ENCODE data around the gene PDGFB. TPM values are rescaled to one million over a fixed set of nuclear protein-coding genes. Genes with fewer than 3 reads are reported as not detected.

The PDGFB gene
- total and polyA plus RNA-seq, 2 experiments from 2014 or later = 2.2 to 8.0 TPM

DNA sequence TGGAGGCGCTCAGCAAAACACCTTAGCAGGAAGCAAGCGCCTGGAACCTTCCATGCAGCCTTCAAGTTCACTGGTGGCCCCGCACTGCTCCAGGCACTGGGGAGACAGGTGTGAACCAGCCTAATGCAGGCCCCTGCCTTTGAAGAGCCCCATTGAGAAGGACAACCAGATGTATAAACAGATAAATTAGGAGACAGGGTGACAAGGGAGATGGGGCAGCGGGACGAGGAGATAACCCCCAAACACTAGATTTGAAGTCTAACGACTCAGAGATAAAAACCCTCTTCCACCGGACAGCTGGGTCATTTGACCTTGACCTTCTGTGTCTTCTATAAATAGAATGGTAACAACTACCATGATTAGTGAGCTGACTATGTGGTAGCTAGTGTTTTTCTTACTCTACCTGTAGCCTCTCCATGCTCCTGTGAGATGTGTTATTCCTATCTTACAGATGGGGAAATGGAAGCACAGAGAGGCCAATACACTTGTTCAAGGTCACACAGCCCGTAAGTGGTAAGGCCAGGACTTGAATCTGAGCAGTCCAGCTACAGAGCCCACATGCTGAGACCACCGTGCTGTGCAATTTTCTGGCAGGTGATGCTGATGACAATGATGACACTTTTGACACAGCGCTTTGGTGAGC lies 2.0 kb upstream of the PDGFB start (continued):
- TF ChIP-seq CREB1 (CRISPR knock-in tag; IDR thresholded peaks at IDR 0.05; ENCODE audit: low read depth) (no peak), ETS1 (IDR thresholded peaks at IDR 0.05) (no peak)

DNA sequence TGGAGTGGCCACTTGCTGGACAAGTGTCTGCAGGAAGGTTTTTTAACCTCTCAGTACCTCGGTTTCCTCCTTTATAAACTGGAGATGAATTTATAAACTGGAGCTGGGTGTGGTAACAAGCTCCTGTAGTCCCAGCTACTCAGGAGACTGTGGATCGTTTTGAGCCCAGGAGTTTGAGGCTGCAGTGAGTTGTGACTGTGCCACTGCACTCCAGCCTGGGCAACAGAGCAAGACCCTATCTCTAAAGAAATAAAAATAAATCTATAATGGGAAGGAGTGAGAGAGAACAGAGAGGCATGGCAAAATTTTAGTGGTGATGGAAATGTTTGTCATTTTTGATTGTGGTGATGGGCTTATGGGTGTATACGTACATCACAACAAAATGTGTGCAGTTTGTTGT lies 1.4 kb upstream of the PDGFB start:
- Histone ChIP-seq H3K4me1 (ENCODE audit: insufficient read depth) (peaks cover 19% of the 10 kb centered on the region), H4K20me1 (replicated peaks; ENCODE audit: insufficient read depth) (no peaks in the 10 kb centered on the region), H3K27me3 (ENCODE audit: insufficient read depth) (peaks cover 77% of the 10 kb centered on the region), H3F3A (replicated peaks; ENCODE audit: low read depth) (peaks cover 11% of the 10 kb centered on the region), H3K4me2 (no peak overlapping the region), H3K27ac (ENCODE audit: low read depth) (no peak overlapping the region), H3K4me3 (no peak overlapping the region), H3K79me2 (replicated peaks; ENCODE audit: insufficient read depth) (no peaks in the 10 kb centered on the region), H3K9me2 (ENCODE audit: insufficient read depth) (no peaks in the 10 kb centered on the region), H3K36me3 (ENCODE audit: insufficient read depth) (no peaks in the 10 kb centered on the region), H2AFZ (no peak overlapping the region)
- Mint-ChIP-seq H3K36me3 (ENCODE audit: low read depth) (no peaks in the 10 kb centered on the region; the same call in 2 of the 3 replicates), H3K27ac (no peak overlapping the region), H3K4me1 (peaks cover 28% of the 10 kb centered on the region), H3K4me3 (no peak overlapping the region), H3K27me3 (ENCODE audit: insufficient read depth, low read depth, poor library complexity) (peaks cover 61% of the 10 kb centered on the region), H3K9me3 (peaks cover 5% of the 10 kb centered on the region; the same call in 1 of the 3 replicates)
- ATAC-seq = no peak
- no peak for DNase-seq (ENCODE audit: low spot score)
- TF ChIP-seq ZNF331 (CRISPR knock-in tag; IDR thresholded peaks at IDR 0.05; ENCODE audit: low read depth) = no peak
- TF ChIP-seq ZNF462 (CRISPR knock-in tag; IDR thresholded peaks at IDR 0.05) = no peak
- TF ChIP-seq CTCF (conservative IDR thresholded peaks at IDR 0.05; ENCODE audit: low read depth in 2 of 2) = no peak
- no peak for TF ChIP-seq STAT1 (IDR thresholded peaks at IDR 0.05; ENCODE audit: unreplicated experiment)
- no peak for TF ChIP-seq EZH2 (IDR thresholded peaks at IDR 0.05; ENCODE audit: low read depth, unreplicated experiment)
- no peak for TF ChIP-seq EZH2phosphoT487 (IDR thresholded peaks at IDR 0.05; ENCODE audit: unreplicated experiment)
- no peak for TF ChIP-seq ETS1 (IDR thresholded peaks at IDR 0.05)
- no peak for TF ChIP-seq CREB1 (CRISPR knock-in tag; IDR thresholded peaks at IDR 0.05; ENCODE audit: low read depth)
- TF ChIP-seq POLR2AphosphoS5 (IDR thresholded peaks at IDR 0.05; ENCODE audit: low read depth) = no peak
- no peak for TF ChIP-seq NANOG (IDR thresholded peaks at IDR 0.05; ENCODE audit: borderline replicate concordance)
- TF ChIP-seq JUNB (IDR thresholded peaks at IDR 0.05; ENCODE audit: unreplicated experiment) = no peak
- TF ChIP-seq ZNF114 (CRISPR knock-in tag; IDR thresholded peaks at IDR 0.05) = no peak

Data from GM23338 (cell line).